Panc1 (cell line): ENCODE measurements around the gene PLXNA2.

Experiments
- CTCF ChIP-seq: fragments of 450-650 bp; IDR thresholded peaks from 2 replicates; pipeline ENCODE4 v1.5.1; 2017; ENCODE audit warnings: mild to moderate bottlenecking
- SIN3A ChIP-seq: IDR thresholded peaks from 2 replicates; pipeline ENCODE4 v1.6.1; 2012; ENCODE audit warnings: low read depth, mild to moderate bottlenecking, low read length, moderate library complexity, borderline replicate concordance; ENCODE audit not compliant: insufficient read depth

GRCh38 chr1:208161656-208162375 lies 82.4 kb downstream of the PLXNA2 start:
- TF ChIP-seq CTCF = no peak
- no peak for TF ChIP-seq SIN3A
